DMS79 (cell line): Measurements from ENCODE around the gene CD300LF.

Experiments used
- DNase-seq: peaks from one replicate; lab custom pipeline; 2025; lab: John Stamatoyannopoulos, UW

Gene CD300LF

DNA sequence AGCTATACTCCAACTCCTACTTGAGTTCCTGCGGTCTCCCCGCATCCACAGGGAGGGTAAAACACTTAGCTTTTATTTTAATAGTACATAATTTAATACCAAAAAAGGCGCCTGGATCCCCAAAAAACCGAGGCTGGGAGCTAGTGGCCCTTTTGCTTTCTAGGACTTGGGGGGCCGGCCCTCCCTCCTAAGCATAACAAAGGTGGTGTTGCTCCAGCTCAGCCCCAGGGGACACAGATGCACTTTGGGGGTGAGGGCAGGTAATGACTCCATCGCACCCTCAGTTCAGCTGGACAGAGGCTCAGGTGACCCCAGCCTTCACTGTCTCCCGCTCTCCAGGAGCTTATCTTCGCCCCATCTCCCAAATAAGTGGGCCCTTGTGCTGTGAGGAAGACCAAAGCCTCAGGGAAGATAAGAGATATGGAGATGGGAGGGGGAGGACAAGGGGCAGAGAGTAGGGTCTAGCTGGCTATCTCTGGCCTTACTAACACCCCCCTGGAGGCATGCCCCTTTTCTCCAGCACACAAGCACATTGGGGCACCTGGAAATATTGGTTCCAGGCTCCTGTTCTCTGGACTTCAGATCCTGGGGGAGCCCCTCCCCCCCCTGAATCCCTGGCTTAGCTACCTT lies 32.9 kb upstream of the CD300LF start:
- no peak for DNase-seq

GRCh38 chr17:74744714-74745547 lies 32.2 kb upstream of the CD300LF start:
- DNase-seq = no peak

GRCh38 chr17:74744349-74744713 lies 31.6 kb upstream of the CD300LF start:
- no peak for DNase-seq

GRCh38 chr17:74743755-74744154 lies 31.0 kb upstream of the CD300LF start:
- DNase-seq = no peak

- DNase-seq = no peak
Observed at GRCh38 chr17:74742978-74743545, 30.3 kb upstream of the CD300LF start.

GRCh38 chr17:74742153-74742515 lies 29.4 kb upstream of the CD300LF start:
- DNase-seq = no peak

GRCh38 chr17:74740641-74741387 lies 28.1 kb upstream of the CD300LF start:
- DNase-seq = no peak

- no peak for DNase-seq
Observed at GRCh38 chr17:74740173-74740572, 27.4 kb upstream of the CD300LF start.

GRCh38 chr17:74739227-74739831 lies 26.6 kb upstream of the CD300LF start:
- no peak for DNase-seq

GRCh38 chr17:74738051-74738996 lies 25.6 kb upstream of the CD300LF start:
- no peak for DNase-seq

DNA sequence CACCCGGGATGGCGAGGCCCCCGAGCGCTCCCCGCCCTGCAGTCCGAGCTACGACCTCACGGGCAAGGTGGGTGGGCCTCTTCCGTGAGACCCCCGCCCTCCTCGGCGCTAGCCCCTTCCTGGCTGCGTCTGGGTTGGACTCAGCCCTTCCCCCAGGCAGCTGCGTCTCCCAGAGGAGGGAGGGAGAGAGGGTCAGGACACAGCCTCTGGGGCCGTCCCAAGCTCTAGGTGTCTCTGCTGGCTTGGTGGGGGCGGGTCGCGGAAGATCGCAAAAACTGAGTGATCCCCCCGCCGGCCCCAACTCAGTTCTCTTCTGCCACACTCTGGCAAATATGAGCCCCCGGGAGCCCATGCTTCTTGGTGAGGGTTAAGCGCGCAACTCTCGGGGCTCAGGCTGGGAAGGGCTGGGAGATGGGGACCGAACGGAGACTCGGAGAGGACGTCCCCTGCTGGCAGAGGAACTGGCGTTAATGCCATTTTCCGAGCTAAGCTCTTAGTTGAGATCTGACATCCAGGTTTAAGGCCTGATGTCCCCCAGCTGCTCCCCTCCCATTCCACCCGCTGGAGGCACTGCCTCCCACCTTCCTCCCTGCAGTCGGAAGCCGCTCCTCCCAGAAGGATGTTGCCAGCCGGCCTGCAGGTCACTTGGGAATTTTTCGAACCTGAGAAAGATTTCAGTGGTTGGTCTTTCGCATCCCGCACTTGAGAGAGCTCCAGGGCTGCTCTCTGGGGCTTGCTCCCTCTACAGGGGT lies 24.8 kb upstream of the CD300LF start:
- no peak for DNase-seq

DNA sequence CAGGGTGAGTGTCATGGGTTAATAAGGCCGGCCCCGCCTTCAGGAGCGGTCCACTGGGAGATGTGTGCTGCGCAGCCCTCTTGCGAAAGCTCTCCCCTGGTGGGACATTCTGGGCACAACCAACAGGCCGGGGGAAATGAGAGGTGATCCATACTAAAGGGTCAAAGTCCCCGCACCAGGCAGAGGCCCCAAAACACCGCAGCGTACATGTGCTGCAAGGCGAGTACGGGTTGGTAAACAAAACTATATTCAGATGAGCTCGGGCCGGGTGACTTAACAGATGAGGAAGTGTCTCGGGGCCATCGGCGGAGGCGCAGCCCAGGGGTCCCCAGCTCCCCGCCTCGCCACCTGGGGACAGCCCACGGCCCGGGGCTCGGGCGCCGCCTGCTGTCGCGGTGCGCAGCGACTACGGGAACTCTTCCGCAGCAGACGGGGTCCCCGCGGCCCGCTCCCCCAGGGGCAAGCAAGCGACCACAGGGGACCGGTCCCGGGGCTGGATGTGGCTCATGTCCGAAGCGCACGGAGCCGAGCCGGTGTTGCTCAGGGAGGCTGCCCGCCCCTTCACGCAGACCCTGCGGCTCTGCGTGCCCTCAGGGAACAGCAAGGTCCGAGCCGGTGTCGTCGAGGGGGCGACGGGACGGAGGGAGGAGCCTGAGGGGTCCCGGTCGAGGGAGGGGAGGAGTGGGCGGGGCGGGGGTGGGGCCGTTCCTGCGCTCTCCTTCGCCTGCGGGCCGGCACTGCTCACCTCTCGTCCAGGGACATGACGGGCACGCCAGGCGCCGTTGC lies 24.0 kb upstream of the CD300LF start, which contains the start of gene RAB37:
RAB37 (plus strand) TSS at position 744 of the 786 bp plus-strand sequence; CDS start at position 761, 17 bp downstream.
- DNase-seq = no peak

DNA sequence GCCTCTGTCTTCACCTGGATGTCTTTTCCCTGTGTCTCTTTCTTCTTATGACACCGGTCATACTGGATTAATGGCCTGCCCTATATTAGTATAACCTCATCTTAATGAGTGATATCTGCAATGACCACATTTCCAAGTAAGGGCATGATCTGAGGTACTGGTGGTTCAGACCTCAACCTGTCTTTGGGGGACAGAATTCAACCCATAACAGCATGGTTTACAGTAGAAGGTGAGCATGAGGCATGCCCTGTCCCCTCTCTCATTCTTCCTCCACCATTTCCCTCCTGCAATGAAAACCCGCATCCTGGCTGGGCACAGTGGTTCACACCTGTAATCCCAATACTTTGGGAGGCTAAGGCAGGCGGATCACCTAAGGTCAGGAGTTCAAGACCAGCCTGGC lies 21.5 kb upstream of the CD300LF start:
- no peak for DNase-seq

GRCh38 chr17:74733365-74734122 lies 20.8 kb upstream of the CD300LF start:
- no peak for DNase-seq

DNA sequence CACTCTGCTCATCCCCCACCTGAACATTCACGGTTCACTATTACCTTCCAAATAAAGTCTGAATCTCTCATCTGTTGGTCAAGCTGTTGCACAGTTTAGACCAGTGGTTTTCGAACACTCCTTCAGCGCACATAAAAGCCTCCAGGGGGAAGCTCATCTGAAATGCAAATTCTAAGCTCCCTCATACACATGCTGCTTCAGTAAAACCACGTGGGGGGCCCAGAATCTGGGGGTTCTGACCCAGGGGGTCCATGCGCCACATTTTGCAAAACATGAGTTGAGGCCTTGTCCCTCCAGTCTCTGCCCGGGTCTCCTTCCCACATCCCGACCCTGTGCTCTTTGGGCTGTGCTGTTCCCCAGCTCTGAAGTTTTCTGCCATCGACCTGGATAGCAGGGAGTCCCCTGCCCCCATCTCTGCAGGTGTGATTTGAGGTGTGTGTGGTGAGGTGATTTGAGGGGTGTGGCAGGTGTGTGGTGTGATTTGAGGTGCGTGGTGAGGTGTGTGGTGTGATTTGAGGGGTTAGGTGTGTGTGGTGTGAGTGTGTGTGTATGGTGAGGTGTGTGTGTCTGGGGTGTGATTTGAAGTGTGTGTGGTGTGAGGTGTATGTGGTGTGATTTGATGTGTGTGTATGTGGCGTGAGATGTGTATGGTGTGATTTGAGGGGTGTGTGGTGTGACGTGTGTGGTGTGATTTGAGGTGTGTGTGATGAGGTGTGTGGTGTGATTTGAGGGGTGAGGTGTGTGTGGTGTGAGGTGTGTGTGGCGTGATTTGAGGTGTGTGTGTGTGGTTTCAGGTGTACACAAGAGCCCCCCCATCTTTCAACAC lies 19.5 kb upstream of the CD300LF start:
- DNase-seq = no peak

DNA sequence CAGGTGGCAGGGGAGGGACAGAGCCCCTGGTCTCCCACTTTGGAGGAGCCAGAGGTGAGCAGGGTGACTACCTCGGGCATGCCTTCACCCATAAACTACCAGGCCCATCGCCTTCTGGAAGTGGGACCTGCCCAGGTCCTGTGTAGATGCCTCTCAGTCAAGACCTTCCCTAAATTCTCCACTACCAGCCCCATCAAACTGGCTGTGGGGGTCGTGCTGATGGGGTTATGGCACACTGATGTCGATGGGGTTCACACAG lies 18.6 kb upstream of the CD300LF start:
- DNase-seq = no peak

DNA sequence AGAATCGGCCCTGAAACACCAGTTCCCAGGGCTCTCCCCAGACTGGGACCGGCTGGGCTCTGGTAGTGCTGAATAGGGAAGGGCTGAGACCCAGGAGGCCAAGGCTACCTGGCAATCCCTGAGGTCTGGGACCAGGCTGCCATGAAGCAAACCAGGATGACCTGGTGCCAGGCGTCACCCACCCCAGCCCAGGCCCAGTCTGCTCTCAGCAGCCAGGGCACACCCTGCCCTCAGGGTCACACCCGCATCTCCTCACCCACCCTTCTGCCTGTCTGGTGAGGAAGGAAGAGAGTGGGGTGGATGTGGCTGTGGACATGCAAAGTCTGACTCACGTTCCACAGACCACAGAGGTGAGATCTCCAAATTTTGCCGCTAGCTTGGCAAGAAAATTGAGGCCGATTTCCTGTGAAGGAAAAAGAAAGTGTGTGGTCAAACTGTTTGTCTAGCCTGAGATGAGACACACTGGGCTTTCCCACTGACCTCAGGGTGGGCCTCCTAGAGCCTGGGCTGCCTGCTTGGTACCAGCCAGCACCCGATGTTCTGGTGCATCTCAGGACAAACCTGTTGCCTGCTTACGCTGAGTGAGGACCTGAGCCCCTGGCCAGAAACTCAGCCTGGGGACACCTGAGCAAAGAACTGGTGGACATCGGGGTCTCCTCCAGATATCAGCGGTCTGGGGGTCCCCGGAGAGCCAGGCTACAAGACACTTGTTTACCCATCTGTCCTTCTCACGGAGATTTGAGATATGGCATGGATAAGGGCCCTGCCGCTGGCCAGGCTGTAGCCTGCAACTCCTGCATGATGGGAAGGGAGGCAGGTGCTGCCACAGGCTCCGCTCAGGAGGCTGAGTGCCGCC lies 18.0 kb upstream of the CD300LF start:
- no peak for DNase-seq
